K562 (cell line): ENCODE results near the gene WDR35. TPM values are rescaled to one million over a fixed set of nuclear protein-coding genes. Genes with fewer than 3 reads are reported as not detected.

Experiments used
- CTBP1 ChIP-seq: fragments of 450-650 bp; IDR thresholded peaks from 2 replicates; pipeline ENCODE4 v1.6.1; 2016; ENCODE audit warnings: borderline replicate concordance
- MXI1 ChIP-seq: IDR thresholded peaks from 2 replicates; pipeline ENCODE4 v1.6.1; 2011; ENCODE audit warnings: low read depth, mild to moderate bottlenecking, improper control_type of control experiment, low read length
- REST ChIP-seq, 2 experiments: fragments of 450-650 bp; formaldehyde crosslinking in 1 of 2; IDR thresholded peaks; 2 replicates each; pipeline versions ENCODE4 v1.4.0 to v1.6.1; 2014 to 2020; ENCODE audit warnings: mild to moderate bottlenecking in 2 of 2, borderline replicate concordance in 1 of 2, low read depth in 1 of 2
- ZBTB2 ChIP-seq: fragments of 450-650 bp; IDR thresholded peaks from 2 replicates; pipeline ENCODE4 v1.6.1; 2016; ENCODE audit warnings: antibody characterized with exemption
- ZFX ChIP-seq: sonication (generic); formaldehyde crosslinking; IDR thresholded peaks from 2 replicates; pipeline ENCODE4 v1.8.0; 2022; ENCODE audit warnings: mild to moderate bottlenecking, missing genetic modification reagents, moderate library complexity
- ZNF318 ChIP-seq, 2 experiments: fragments of 450-650 bp; IDR thresholded peaks; 2 replicates each; pipeline ENCODE4 v1.6.1; 2016; ENCODE audit warnings: mild to moderate bottlenecking in 2 of 2, borderline replicate concordance in 1 of 2, low read depth in 1 of 2, moderate library complexity in 1 of 2
- polyA plus RNA-seq, 8 experiments: library from polyadenylated mRNA; depleted of rRNA in 4 of 8; stranded (reverse) in 5 of 8; unstranded in 3 of 8; fragments of >200 nt; fragmentation: Nextera tagmentation in 2 of 8; fragmentation: Illumina TruSeq in 1 of 8; extraction: Ambion mirVana in 2 of 8; extraction: Trizol in 1 of 8; gene quantifications; 2 replicates each; pipeline versions ENCODE4 v1.2.1 to v1.2.3, GENCODE V29; 2011 to 2014; ENCODE audit warnings: inconsistent platforms in 1 of 8, missing spikeins in 1 of 8
- total RNA-seq, 7 experiments: library from RNA; depleted of rRNA in 6 of 7; stranded (reverse); fragments of >200 nt in 6 of 7; fragmentation: Illumina TruSeq in 2 of 7; extraction: Trizol in 2 of 7; gene quantifications; 2 replicates each; pipeline versions ENCODE4 v1.2.1 to v1.2.3, GENCODE V29; 2011 to 2021; ENCODE audit warnings: low replicate concordance in 1 of 7

Gene WDR35
- total and polyA plus RNA-seq, 9 of the 15 experiments (the other 6 are each of a cell fraction or from before 2014, with no cell fraction given) = 3.3 to 13.1 (median 8.0) TPM

- peak; percentile 30; the same call in 1 of the 2 replicates for TF ChIP-seq ZBTB2
- peak; percentile 74; the same call in 1 of the 2 replicates for TF ChIP-seq MXI1
- TF ChIP-seq CTBP1 = peak; percentile 78; the same call in 1 of the 2 replicates
- no peak for TF ChIP-seq ZNF318 (IDR thresholded peaks at IDR 0.05; ENCODE audit: borderline replicate concordance in 1 of 2, low read depth in 1 of 2)
- no peak for TF ChIP-seq ZFX (CRISPR knock-in tag)
- TF ChIP-seq REST (IDR thresholded peaks at IDR 0.05; ENCODE audit: borderline replicate concordance) = peak; percentile 23
- TF ChIP-seq REST (CRISPR knock-in tag; IDR thresholded peaks at IDR 0.05; ENCODE audit: low read depth) = no peak
Observed at GRCh38 chr2:19989667-19990415, at the start of gene WDR35 (continued).
